ENCODE data around the gene NRXN3. TPM values are rescaled to one million over a fixed set of nuclear protein-coding genes. Genes with fewer than 3 reads are reported as not detected.

The NRXN3 gene
- total and polyA plus RNA-seq, 4 donors = 0.07 to 1.2 (median 0.23) TPM

DNA sequence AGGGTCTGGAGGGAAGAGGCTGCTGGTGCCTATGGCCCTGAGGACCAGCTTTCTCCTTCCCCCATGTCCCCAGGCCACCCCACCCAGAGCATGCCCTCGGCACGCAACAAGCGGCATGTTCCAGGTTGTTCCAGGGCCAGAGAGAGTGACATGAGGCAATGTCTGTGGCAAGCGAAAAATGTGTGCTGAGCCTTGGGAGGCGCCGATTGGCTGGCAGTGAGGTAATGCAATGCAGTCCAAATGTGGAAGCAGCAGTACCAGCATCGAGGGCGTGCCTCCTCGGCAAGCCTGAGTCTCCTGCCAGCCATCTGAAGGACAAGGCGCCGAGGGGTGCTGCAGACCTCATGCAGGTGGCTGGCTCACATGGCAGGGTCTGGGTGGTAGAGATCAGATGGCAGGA lies 423.8 kb downstream of the NRXN3 start:
- Histone ChIP-seq H3K9me3 (ENCODE audit: control insufficient read depth in 4 of 4, low read length in 3 of 4) (no peaks in the 10 kb centered on the region), H3K4me3 (ENCODE audit: low read depth in 1 of 3, low read length in 3 of 3) (no peak overlapping the region), H3K27ac (ENCODE audit: low read depth in 1 of 2, low read length in 2 of 2) (no peak overlapping the region), H3K4me1 (ENCODE audit: control insufficient read depth in 4 of 4, insufficient read depth in 4 of 4, low read length in 3 of 4) (no peaks in the 10 kb centered on the region), H3K9ac (ENCODE audit: low read depth in 1 of 2, low read length in 2 of 2) (no peak overlapping the region), H3K27me3 (ENCODE audit: control insufficient read depth in 4 of 4, insufficient read depth in 4 of 4, low read length in 3 of 4) (peaks cover 0 to 2% (median 0%) of the 10 kb centered on the region in 4 donors), H3K36me3 (ENCODE audit: control insufficient read depth in 4 of 4, insufficient read depth in 3 of 4, low read depth in 1 of 4, low read length in 3 of 4) (no peaks in the 10 kb centered on the region)
- no peak for DNase-seq (ENCODE audit: low spot score)
- WGBS = 82% methylated on average over 11 of the region's 11 CpGs
- no peak for TF ChIP-seq HNF4A (conservative IDR thresholded peaks at IDR 0.05)
- TF ChIP-seq, protein P1, sequence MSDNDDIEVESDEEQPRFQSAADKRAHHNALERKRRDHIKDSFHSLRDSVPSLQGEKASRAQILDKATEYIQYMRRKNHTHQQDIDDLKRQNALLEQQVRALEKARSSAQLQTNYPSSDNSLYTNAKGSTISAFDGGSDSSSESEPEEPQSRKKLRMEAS (IDR thresholded peaks at IDR 0.05) = no peak
- no peak for TF ChIP-seq REST (IDR thresholded peaks at IDR 0.05)
- TF ChIP-seq YY1 (IDR thresholded peaks at IDR 0.05) = no peak
- TF ChIP-seq SP1 (IDR thresholded peaks at IDR 0.05) = no peak
- TF ChIP-seq, protein P2, sequence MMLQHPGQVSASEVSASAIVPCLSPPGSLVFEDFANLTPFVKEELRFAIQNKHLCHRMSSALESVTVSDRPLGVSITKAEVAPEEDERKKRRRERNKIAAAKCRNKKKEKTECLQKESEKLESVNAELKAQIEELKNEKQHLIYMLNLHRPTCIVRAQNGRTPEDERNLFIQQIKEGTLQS (IDR thresholded peaks at IDR 0.05) = no peak
- no peak for TF ChIP-seq HNF4G (IDR thresholded peaks at IDR 0.05)
- TF ChIP-seq, protein P3, sequence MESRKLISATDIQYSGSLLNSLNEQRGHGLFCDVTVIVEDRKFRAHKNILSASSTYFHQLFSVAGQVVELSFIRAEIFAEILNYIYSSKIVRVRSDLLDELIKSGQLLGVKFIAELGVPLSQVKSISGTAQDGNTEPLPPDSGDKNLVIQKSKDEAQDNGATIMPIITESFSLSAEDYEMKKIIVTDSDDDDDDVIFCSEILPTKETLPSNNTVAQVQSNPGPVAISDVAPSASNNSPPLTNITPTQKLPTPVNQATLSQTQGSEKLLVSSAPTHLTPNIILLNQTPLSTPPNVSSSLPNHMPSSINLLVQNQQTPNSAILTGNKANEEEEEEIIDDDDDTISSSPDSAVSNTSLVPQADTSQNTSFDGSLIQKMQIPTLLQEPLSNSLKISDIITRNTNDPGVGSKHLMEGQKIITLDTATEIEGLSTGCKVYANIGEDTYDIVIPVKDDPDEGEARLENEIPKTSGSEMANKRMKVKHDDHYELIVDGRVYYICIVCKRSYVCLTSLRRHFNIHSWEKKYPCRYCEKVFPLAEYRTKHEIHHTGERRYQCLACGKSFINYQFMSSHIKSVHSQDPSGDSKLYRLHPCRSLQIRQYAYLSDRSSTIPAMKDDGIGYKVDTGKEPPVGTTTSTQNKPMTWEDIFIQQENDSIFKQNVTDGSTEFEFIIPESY (IDR thresholded peaks at IDR 0.05) = no peak
- TF ChIP-seq NR2F2 (IDR thresholded peaks at IDR 0.05) = no peak
- no peak for TF ChIP-seq FOXA2 (IDR thresholded peaks at IDR 0.05)
- TF ChIP-seq FOXA1 (IDR thresholded peaks at IDR 0.05) = no peak

DNA sequence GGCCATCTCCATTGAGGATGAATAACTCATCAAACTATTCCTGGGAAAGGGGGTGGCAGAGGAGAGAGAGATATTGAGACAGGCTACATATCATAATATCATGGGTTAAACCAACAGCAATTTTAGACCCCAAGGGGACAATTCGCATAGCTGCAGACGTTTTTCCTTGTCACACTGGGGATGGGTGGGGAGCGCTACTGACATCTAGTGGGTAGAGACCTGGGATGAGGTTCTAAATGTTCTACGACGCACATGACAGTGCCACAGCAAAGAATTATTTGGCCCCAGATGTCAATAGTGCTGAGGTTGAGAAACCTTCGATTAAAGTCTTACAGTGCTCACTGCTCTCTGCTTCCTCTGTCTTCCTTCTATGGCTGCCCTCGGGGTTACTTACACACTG lies 425.6 kb downstream of the NRXN3 start:
- Histone ChIP-seq H3K36me3 (ENCODE audit: control insufficient read depth in 4 of 4, insufficient read depth in 3 of 4, low read depth in 1 of 4, low read length in 3 of 4) (no peaks in the 10 kb centered on the region), H3K9ac (ENCODE audit: low read depth in 1 of 2, low read length in 2 of 2) (no peak overlapping the region), H3K4me1 (ENCODE audit: control insufficient read depth in 4 of 4, insufficient read depth in 4 of 4, low read length in 3 of 4) (no peaks in the 10 kb centered on the region), H3K27ac (ENCODE audit: low read depth in 1 of 2, low read length in 2 of 2) (no peak overlapping the region), H3K9me3 (ENCODE audit: control insufficient read depth in 4 of 4, low read length in 3 of 4) (no peaks in the 10 kb centered on the region), H3K27me3 (ENCODE audit: control insufficient read depth in 4 of 4, insufficient read depth in 4 of 4, low read length in 3 of 4) (peaks cover 0 to 2% (median 0%) of the 10 kb centered on the region in 4 donors), H3K4me3 (ENCODE audit: low read depth in 1 of 3, low read length in 3 of 3) (no peak overlapping the region)
- WGBS = 34% methylated on average over 7 of the region's 7 CpGs
- TF ChIP-seq JUND (IDR thresholded peaks at IDR 0.05) (no peak), SP1 (IDR thresholded peaks at IDR 0.05) (no peak), RXRA (IDR thresholded peaks at IDR 0.05) (no peak), TAF1 (conservative IDR thresholded peaks at IDR 0.05) (no peak), NR2F2 (IDR thresholded peaks at IDR 0.05) (no peak), FOXA1 (IDR thresholded peaks at IDR 0.05) (no peak), REST (IDR thresholded peaks at IDR 0.05) (no peak), CTCF (IDR thresholded peaks at IDR 0.05; ENCODE audit: low read depth, low read length, missing input control) (no peak)
- TF ChIP-seq, protein P1 (IDR thresholded peaks at IDR 0.05) = no peak
- DNase-seq (ENCODE audit: low spot score) = no peak
